ENCODE results near the gene IRF2BPL. TPM values are rescaled to one million over a fixed set of nuclear protein-coding genes. Genes with fewer than 3 reads are reported as not detected.

Gene IRF2BPL
- polyA plus RNA-seq, 1 donor (not counting 4 experiments of a cell fraction or from before 2014, with no cell fraction given), result 5.6 TPM

DNA sequence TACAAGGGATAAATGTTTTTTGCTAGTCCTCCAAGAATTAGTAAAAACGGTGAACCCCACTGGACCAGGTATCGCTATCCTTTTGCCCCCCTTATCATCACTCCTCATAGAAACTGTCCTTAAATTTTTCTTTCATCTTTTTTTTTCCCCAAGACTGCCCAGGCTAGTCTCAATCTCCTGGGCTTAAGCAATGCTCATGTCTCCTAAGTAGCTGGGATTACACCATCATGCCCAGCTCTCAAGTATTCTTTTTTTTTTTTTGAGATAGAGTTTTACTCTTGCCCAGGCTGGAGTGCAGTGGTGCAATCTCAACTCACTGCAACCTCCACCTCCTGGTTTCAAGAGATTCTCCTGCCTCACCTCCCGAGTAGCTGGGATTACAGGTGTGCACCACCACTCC lies 9.7 kb downstream of the IRF2BPL start:
- Histone ChIP-seq H3K9me3 (ENCODE audit: control insufficient read depth, low read depth, low read length) (no peaks in the 10 kb centered on the region), H3K27ac (ENCODE audit: control insufficient read depth, insufficient read depth, low read length) (no peak overlapping the region), H4K20me1 (ENCODE audit: control insufficient read depth, extremely low read depth, insufficient read depth, low read length) (no peaks in the 10 kb centered on the region), H2AFZ (ENCODE audit: control insufficient read depth, low read length) (no peak overlapping the region), H3K9me1 (ENCODE audit: control insufficient read depth, extremely low read depth, insufficient read depth, low read length) (no peaks in the 10 kb centered on the region), H3K27me3 (ENCODE audit: control insufficient read depth, extremely low read depth, insufficient read depth, low read length) (no peaks in the 10 kb centered on the region), H3K36me3 (ENCODE audit: control insufficient read depth in 2 of 2, extremely low read depth in 1 of 2, insufficient read depth in 2 of 2, low read length in 2 of 2) (no peaks in the 10 kb centered on the region), H3K9ac (ENCODE audit: control insufficient read depth, extremely low read depth, insufficient read depth, low read length) (no peak overlapping the region), H3K4me1 (ENCODE audit: control insufficient read depth, extremely low read depth, insufficient read depth, low read length) (peaks cover 17% of the 10 kb centered on the region), H3K4me2 (ENCODE audit: control insufficient read depth, extremely low read depth, insufficient read depth, low read depth, low read length) (no peak overlapping the region), H3K79me2 (ENCODE audit: control insufficient read depth, insufficient read depth, low read length) (no peaks in the 10 kb centered on the region), H3K4me3 (ENCODE audit: control insufficient read depth in 2 of 3, extremely low read depth in 1 of 3, insufficient read depth in 2 of 3, low read depth in 1 of 3, low read length in 3 of 3) (no peak overlapping the region)
- DNase-seq (ENCODE audit: low read depth, low spot score) (no peak), FAIRE-seq (no peak)
- dilution Hi-C loops (cut with MboI; ENCODE audit: extremely low pct_ligation_motif_present, low sequenced_read_pairs), result no loop called here
- no peak for TF ChIP-seq EZH2 (IDR thresholded peaks at IDR 0.05; ENCODE audit: low read length)
- TF ChIP-seq, protein P1, sequence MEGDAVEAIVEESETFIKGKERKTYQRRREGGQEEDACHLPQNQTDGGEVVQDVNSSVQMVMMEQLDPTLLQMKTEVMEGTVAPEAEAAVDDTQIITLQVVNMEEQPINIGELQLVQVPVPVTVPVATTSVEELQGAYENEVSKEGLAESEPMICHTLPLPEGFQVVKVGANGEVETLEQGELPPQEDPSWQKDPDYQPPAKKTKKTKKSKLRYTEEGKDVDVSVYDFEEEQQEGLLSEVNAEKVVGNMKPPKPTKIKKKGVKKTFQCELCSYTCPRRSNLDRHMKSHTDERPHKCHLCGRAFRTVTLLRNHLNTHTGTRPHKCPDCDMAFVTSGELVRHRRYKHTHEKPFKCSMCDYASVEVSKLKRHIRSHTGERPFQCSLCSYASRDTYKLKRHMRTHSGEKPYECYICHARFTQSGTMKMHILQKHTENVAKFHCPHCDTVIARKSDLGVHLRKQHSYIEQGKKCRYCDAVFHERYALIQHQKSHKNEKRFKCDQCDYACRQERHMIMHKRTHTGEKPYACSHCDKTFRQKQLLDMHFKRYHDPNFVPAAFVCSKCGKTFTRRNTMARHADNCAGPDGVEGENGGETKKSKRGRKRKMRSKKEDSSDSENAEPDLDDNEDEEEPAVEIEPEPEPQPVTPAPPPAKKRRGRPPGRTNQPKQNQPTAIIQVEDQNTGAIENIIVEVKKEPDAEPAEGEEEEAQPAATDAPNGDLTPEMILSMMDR (optimal IDR thresholded peaks at IDR 0.05 in 1 of 3, IDR thresholded peaks at IDR 0.05 in 1 of 3, conservative IDR thresholded peaks at IDR 0.05 in 1 of 3; ENCODE audit: extremely low read depth in 1 of 3, insufficient read depth in 2 of 3, low read length in 3 of 3), result no peak

GRCh38 chr14:77017666-77018065 lies 10.8 kb downstream of the IRF2BPL start:
- Histone ChIP-seq H3K9ac (ENCODE audit: control insufficient read depth, extremely low read depth, insufficient read depth, low read length) (no peak overlapping the region), H2AFZ (ENCODE audit: control insufficient read depth, low read length) (no peak overlapping the region), H3K9me3 (ENCODE audit: control insufficient read depth, low read depth, low read length) (no peaks in the 10 kb centered on the region), H3K4me1 (ENCODE audit: control insufficient read depth, extremely low read depth, insufficient read depth, low read length) (peaks cover 6% of the 10 kb centered on the region), H4K20me1 (ENCODE audit: control insufficient read depth, extremely low read depth, insufficient read depth, low read length) (no peaks in the 10 kb centered on the region), H3K27ac (ENCODE audit: control insufficient read depth, insufficient read depth, low read length) (no peak overlapping the region), H3K9me1 (ENCODE audit: control insufficient read depth, extremely low read depth, insufficient read depth, low read length) (no peaks in the 10 kb centered on the region), H3K36me3 (ENCODE audit: control insufficient read depth in 2 of 2, extremely low read depth in 1 of 2, insufficient read depth in 2 of 2, low read length in 2 of 2) (no peaks in the 10 kb centered on the region), H3K4me2 (ENCODE audit: control insufficient read depth, extremely low read depth, insufficient read depth, low read depth, low read length) (no peak overlapping the region), H3K79me2 (ENCODE audit: control insufficient read depth, insufficient read depth, low read length) (no peaks in the 10 kb centered on the region), H3K4me3 (ENCODE audit: control insufficient read depth in 2 of 3, extremely low read depth in 1 of 3, insufficient read depth in 2 of 3, low read depth in 1 of 3, low read length in 3 of 3) (no peak overlapping the region), H3K27me3 (ENCODE audit: control insufficient read depth, extremely low read depth, insufficient read depth, low read length) (no peaks in the 10 kb centered on the region)
- dilution Hi-C loops (cut with MboI; ENCODE audit: extremely low pct_ligation_motif_present, low sequenced_read_pairs), result no loop called here
- TF ChIP-seq, protein P1 (optimal IDR thresholded peaks at IDR 0.05 in 1 of 3, IDR thresholded peaks at IDR 0.05 in 1 of 3, conservative IDR thresholded peaks at IDR 0.05 in 1 of 3; ENCODE audit: extremely low read depth in 1 of 3, insufficient read depth in 2 of 3, low read length in 3 of 3), result no peak
- no peak for TF ChIP-seq EZH2 (IDR thresholded peaks at IDR 0.05; ENCODE audit: low read length)
- DNase-seq (ENCODE audit: low read depth, low spot score) (no peak), FAIRE-seq (no peak)
